ENCODE data around the gene RASGRP4. TPM values are rescaled to one million over a fixed set of nuclear protein-coding genes. Genes with fewer than 3 reads are reported as not detected.
A peak's percentile ranks its signal among the peaks of the same experiment; 100 is the strongest.

RASGRP4 gene
- total RNA-seq, 1 experiment from 2014 or later, result not detected

GRCh38 chr19:38452430-38453366 lies 26.7 kb upstream of the RASGRP4 start:
- peak; percentile 33 for DNase-seq (ENCODE audit: low read depth, low spot score)
- in situ Hi-C loops (cut with HindIII; ENCODE audit: low pct_unique_long_range_greater_than_20kb, low sequenced_read_pairs), result no loop called here

GRCh38 chr19:38451629-38452028 lies 25.6 kb upstream of the RASGRP4 start:
- in situ Hi-C loops (cut with HindIII; ENCODE audit: low pct_unique_long_range_greater_than_20kb, low sequenced_read_pairs), result no loop called here
- DNase-seq (ENCODE audit: low read depth, low spot score), result no peak

GRCh38 chr19:38451036-38451435 lies 25.0 kb upstream of the RASGRP4 start:
- no peak for DNase-seq (ENCODE audit: low read depth, low spot score)
- in situ Hi-C loops (cut with HindIII; ENCODE audit: low pct_unique_long_range_greater_than_20kb, low sequenced_read_pairs), result no loop called here

GRCh38 chr19:38449518-38449917 lies 23.5 kb upstream of the RASGRP4 start:
- in situ Hi-C loops (cut with HindIII; ENCODE audit: low pct_unique_long_range_greater_than_20kb, low sequenced_read_pairs), result no loop called here
- DNase-seq (ENCODE audit: low read depth, low spot score), result no peak

- in situ Hi-C loops (cut with HindIII; ENCODE audit: low pct_unique_long_range_greater_than_20kb, low sequenced_read_pairs), result no loop called here
- no peak for DNase-seq (ENCODE audit: low read depth, low spot score)
These were observed 22.2 kb upstream of the RASGRP4 start for GRCh38 chr19:38448225-38448624.

- no peak for DNase-seq (ENCODE audit: low read depth, low spot score)
- in situ Hi-C loops (cut with HindIII; ENCODE audit: low pct_unique_long_range_greater_than_20kb, low sequenced_read_pairs), result no loop called here
These were observed 19.3 kb upstream of the RASGRP4 start for GRCh38 chr19:38445362-38445761.

GRCh38 chr19:38444026-38444425 lies 18.0 kb upstream of the RASGRP4 start:
- in situ Hi-C loops (cut with HindIII; ENCODE audit: low pct_unique_long_range_greater_than_20kb, low sequenced_read_pairs), result no loop called here
- DNase-seq (ENCODE audit: low read depth, low spot score), result no peak

GRCh38 chr19:38443458-38443999 lies 17.5 kb upstream of the RASGRP4 start:
- in situ Hi-C loops (cut with HindIII; ENCODE audit: low pct_unique_long_range_greater_than_20kb, low sequenced_read_pairs), result no loop called here
- no peak for DNase-seq (ENCODE audit: low read depth, low spot score)

- no peak for DNase-seq (ENCODE audit: low read depth, low spot score)
- in situ Hi-C loops (cut with HindIII; ENCODE audit: low pct_unique_long_range_greater_than_20kb, low sequenced_read_pairs), result no loop called here
These were observed 16.7 kb upstream of the RASGRP4 start for GRCh38 chr19:38442736-38443135.

GRCh38 chr19:38441657-38442348 lies 15.8 kb upstream of the RASGRP4 start:
- in situ Hi-C loops (cut with HindIII; ENCODE audit: low pct_unique_long_range_greater_than_20kb, low sequenced_read_pairs), result no loop called here
- DNase-seq (ENCODE audit: low read depth, low spot score), result peak; percentile 37

GRCh38 chr19:38440592-38440991 lies 14.6 kb upstream of the RASGRP4 start:
- in situ Hi-C loops (cut with HindIII; ENCODE audit: low pct_unique_long_range_greater_than_20kb, low sequenced_read_pairs), result no loop called here

GRCh38 chr19:38437917-38438316 lies 11.9 kb upstream of the RASGRP4 start:
- in situ Hi-C loops (cut with HindIII; ENCODE audit: low pct_unique_long_range_greater_than_20kb, low sequenced_read_pairs), result no loop called here
- no peak for DNase-seq (ENCODE audit: low read depth, low spot score)

More at GRCh38 chr19:38440592-38440991, 14.6 kb upstream of the RASGRP4 start:
- DNase-seq (ENCODE audit: low read depth, low spot score), result no peak

- no peak for DNase-seq (ENCODE audit: low read depth, low spot score)
- in situ Hi-C loops (cut with HindIII; ENCODE audit: low pct_unique_long_range_greater_than_20kb, low sequenced_read_pairs), result no loop called here
These were observed 11.3 kb upstream of the RASGRP4 start for GRCh38 chr19:38437295-38437694.

GRCh38 chr19:38434549-38435051 lies 8.6 kb upstream of the RASGRP4 start:
- in situ Hi-C loops (cut with HindIII; ENCODE audit: low pct_unique_long_range_greater_than_20kb, low sequenced_read_pairs), result no loop called here
- DNase-seq (ENCODE audit: low read depth, low spot score), result no peak

- in situ Hi-C loops (cut with HindIII; ENCODE audit: low pct_unique_long_range_greater_than_20kb, low sequenced_read_pairs), result no loop called here
- DNase-seq (ENCODE audit: low read depth, low spot score), result peak; percentile 45
These were observed 7.3 kb upstream of the RASGRP4 start, which contains the start of gene RYR1 for GRCh38 chr19:38433268-38433733. TSS of gene RYR1 (plus strand) at chr19:38433691. CDS start at chr19:38433830, 139 bp downstream.

GRCh38 chr19:38430931-38431330 lies 4.9 kb upstream of the RASGRP4 start:
- in situ Hi-C loops (cut with HindIII; ENCODE audit: low pct_unique_long_range_greater_than_20kb, low sequenced_read_pairs), result no loop called here
- no peak for DNase-seq (ENCODE audit: low read depth, low spot score)

- no peak for DNase-seq (ENCODE audit: low read depth, low spot score)
- in situ Hi-C loops (cut with HindIII; ENCODE audit: low pct_unique_long_range_greater_than_20kb, low sequenced_read_pairs), result no loop called here
These were observed 3.8 kb upstream of the RASGRP4 start for GRCh38 chr19:38429811-38430156.

Measured in SK-MEL-5 (cell line).